ENCODE data around the gene CD44.

DNA sequence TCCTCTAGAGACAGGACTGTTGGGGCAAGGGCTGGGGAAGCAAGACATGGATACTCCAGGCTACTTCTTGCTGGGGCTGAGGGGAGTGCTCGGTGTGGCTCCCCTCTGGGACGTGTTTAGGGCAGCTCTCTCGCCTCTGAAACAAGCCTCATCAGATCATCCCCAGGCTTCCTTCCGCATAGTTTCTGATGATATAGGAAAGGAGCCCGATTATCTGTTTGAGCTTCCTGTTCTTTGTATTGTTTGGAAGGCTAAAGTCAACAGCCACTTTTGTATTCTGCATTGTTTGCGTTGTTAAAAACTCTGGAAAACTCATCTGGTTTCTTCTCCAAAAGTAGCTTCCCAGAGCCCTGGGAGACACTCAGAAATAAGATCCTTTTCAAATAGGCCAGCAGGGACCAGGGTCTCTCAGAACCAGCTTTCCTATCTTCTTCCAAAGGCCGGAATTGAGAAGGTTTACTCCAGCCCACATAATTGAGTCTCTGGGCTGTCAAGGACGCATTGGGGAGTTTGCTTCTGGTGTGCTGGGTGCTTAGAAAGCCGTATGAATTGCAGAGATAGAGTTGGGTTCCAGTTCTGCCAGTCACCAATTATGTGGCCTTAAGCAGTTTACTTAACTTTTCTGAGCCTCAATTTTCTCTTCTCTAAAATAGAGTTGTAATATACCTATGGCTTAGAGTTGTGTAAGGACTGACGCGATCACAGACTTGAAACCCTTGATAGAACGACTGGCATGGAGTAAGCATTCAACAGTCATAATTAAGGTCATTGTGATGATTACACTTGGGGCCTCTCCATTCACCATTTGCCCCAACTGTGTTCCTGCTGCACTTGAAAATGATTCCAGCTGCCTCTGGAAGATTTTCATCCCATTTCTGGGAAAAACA is 19.1 kb downstream of the CD44 start:
- TF ChIP-seq CTCF (IDR thresholded peaks at IDR 0.05; ENCODE audit: borderline replicate concordance, extremely low read depth, low read length, poor library complexity, severe bottlenecking): no peak
- TF ChIP-seq EZH2 (IDR thresholded peaks at IDR 0.05; ENCODE audit: borderline replicate concordance, low read depth, low read length, severe bottlenecking): no peak

Data from DND-41 (cell line).